Kidney (tissue), 14 donors: ENCODE results near the gene SNX5. TPM values are rescaled to one million over a fixed set of nuclear protein-coding genes. Genes with fewer than 3 reads are reported as not detected.

Source experiments
- DNase-seq, 5 donors: peaks; one replicate each; pipeline ENCODE4 v3.0.0-alpha.2; 2013 to 2020
- FAIRE-seq: peaks from 2 replicates; lab custom pipeline; 2012; peaks lifted over from hg19 to GRCh38; lab: Jason Lieb, UNC
- H3K27ac ChIP-seq, 2 donors: one replicate each; pipeline ENCODE4 v1.7.0; 2013; ENCODE audit warnings: low read depth in 2 of 2, low read length in 2 of 2, inconsistent platforms in 1 of 2
- H3K27me3 ChIP-seq: one replicate; pipeline ENCODE4 v1.7.1; 2013; ENCODE audit warnings: low read length, inconsistent platforms; ENCODE audit not compliant: control insufficient read depth, insufficient read depth
- H3K36me3 ChIP-seq, 3 donors: one replicate each; pipeline versions ENCODE4 v1.7.0 to v1.7.1; 2013; ENCODE audit warnings: low read length in 3 of 3, control low read depth in 1 of 3, inconsistent platforms in 1 of 3; ENCODE audit not compliant: insufficient read depth in 3 of 3, control insufficient read depth in 2 of 3
- H3K4me1 ChIP-seq, 3 donors: one replicate each; pipeline versions ENCODE4 v1.7.0 to v1.7.1; 2013; ENCODE audit warnings: low read length in 3 of 3, inconsistent platforms in 1 of 3, low read depth in 1 of 3; ENCODE audit not compliant: control insufficient read depth in 2 of 3, insufficient read depth in 2 of 3
- H3K4me3 ChIP-seq, 3 donors: one replicate each; pipeline versions ENCODE4 v1.7.0 to v1.8.1; 2013; ENCODE audit warnings: low read length in 3 of 3, control low read depth in 1 of 3, inconsistent platforms in 1 of 3
- H3K9ac ChIP-seq, 3 donors: one replicate each; pipeline versions ENCODE4 v1.7.0 to v1.7.1; 2013; ENCODE audit warnings: low read length in 3 of 3, control low read depth in 1 of 3, inconsistent platforms in 1 of 3
- H3K9me3 ChIP-seq, 3 donors: one replicate each; pipeline versions ENCODE4 v1.7.0 to v1.7.1; 2013; ENCODE audit warnings: low read length in 3 of 3, control low read depth in 1 of 3, inconsistent platforms in 1 of 3; ENCODE audit not compliant: control insufficient read depth in 2 of 3, insufficient read depth in 1 of 3
- intact Hi-C: fragments of 100-400 bp; cut with DNase I; formaldehyde crosslinking; loops from one replicate; pipeline ENCODE4 v1.11.1; 2022
- polyA plus RNA-seq: library from polyadenylated mRNA; stranded (reverse); fragments of 350-450 nt; fragmentation: Illumina TruSeq; extraction: RNeasy Lipid Tissue Mini Kit (QIAGEN cat#74804); gene quantifications from one replicate; pipeline ENCODE4 v1.2.3, GENCODE V29; 2014; ENCODE audit warnings: low read depth, low replicate concordance; ENCODE audit not compliant: insufficient read depth
- total RNA-seq: library from RNA; stranded (reverse); fragmentation: NEBNext Ultra II Directional; extraction: Animal tissue kit (Norgen Biotek cat#: 25700); gene quantifications from one replicate; pipeline ENCODE4 v1.2.1, GENCODE V29; 2021
- TF ChIP-seq, protein P1 (sequence below): IDR thresholded peaks from 3 replicates; pipeline ENCODE4 v1.5.1; 2012; ENCODE audit warnings: mild to moderate bottlenecking, moderate library complexity, borderline replicate concordance; ENCODE audit not compliant: insufficient read depth; ENCODE audit errors: extremely low read depth
- donor health status: control.
- donor health status: control.
- donor health status: control.
- donor health status: control.
- donor health status: control.
- donor health status: DM: yes; HTN: yes; CAD: no.
- donor health status: Normal renal cell carcinoma (clear cell type).

Gene SNX5
- total and polyA plus RNA-seq, 2 donors from 2014 or later, result 94.9 to 133 TPM

DNA sequence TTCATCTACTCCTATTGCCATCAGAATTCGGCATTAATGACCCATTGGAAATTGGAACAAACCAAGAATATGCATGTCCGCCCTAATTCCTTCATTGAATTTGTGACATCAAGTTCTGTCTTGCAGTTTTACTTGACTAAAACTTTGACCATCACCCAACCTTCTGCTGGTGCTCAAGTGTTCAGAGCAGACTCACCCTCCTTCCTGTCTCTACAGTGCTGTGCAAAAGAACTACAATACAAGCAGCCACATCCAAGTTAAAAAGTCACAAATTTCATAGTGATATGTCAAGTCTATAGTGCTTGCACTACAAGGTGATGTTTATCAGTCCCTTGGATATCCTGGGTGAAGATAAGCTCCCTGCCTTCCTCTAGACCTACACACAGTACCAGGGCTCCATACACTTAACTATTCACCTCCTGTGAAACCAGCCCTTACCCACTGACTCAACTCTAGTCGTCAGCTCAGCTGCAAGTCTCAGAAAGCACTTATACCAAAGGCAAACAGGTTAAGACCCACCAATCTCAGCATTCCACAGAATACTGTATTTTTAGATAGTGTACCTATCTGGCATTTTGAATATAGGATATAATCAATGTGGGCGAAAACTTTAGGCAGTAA lies 23.6 kb downstream of the SNX5 start:
- intact Hi-C loops, result no loop called here
- no peak overlapping the region for H3K9ac ChIP-seq
- H3K36me3 ChIP-seq, result peaks cover 28 to 83% (median 54%) of the 10 kb centered on the region in 3 donors
- no peak for DNase-seq
- FAIRE-seq, result no peak
- H3K9me3 ChIP-seq, result no peaks in the 10 kb centered on the region
- H3K4me3 ChIP-seq, result no peak overlapping the region
- no peaks in the 10 kb centered on the region for H3K27me3 ChIP-seq
- TF ChIP-seq, protein P1, sequence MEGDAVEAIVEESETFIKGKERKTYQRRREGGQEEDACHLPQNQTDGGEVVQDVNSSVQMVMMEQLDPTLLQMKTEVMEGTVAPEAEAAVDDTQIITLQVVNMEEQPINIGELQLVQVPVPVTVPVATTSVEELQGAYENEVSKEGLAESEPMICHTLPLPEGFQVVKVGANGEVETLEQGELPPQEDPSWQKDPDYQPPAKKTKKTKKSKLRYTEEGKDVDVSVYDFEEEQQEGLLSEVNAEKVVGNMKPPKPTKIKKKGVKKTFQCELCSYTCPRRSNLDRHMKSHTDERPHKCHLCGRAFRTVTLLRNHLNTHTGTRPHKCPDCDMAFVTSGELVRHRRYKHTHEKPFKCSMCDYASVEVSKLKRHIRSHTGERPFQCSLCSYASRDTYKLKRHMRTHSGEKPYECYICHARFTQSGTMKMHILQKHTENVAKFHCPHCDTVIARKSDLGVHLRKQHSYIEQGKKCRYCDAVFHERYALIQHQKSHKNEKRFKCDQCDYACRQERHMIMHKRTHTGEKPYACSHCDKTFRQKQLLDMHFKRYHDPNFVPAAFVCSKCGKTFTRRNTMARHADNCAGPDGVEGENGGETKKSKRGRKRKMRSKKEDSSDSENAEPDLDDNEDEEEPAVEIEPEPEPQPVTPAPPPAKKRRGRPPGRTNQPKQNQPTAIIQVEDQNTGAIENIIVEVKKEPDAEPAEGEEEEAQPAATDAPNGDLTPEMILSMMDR, result no peak
- H3K4me1 ChIP-seq, result no peaks in the 10 kb centered on the region
- H3K27ac ChIP-seq, result no peak overlapping the region

DNA sequence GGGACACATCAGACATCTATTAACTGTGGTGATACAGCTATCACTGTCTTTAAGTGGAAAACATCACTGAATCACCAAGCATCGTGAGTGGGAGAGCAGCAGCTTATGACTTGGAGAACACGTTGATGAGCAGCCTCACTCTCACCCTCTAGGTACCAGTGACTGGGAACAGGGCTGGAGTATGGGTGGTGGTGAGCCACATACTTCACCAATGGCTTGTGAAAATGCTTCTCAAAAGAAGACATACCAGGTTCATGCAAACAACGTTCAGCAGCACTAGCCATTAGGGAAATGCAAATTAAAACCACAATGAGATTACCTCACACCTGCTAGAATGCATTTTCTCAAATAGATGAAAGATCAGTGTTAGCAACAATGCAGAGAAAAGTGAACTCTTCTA lies 25.3 kb downstream of the SNX5 start:
- Histone ChIP-seq H3K27me3 (no peaks in the 10 kb centered on the region), H3K4me1 (peaks cover 2 to 7% (median 2%) of the 10 kb centered on the region in 3 donors), H3K4me3 (no peak overlapping the region), H3K9ac (no peak overlapping the region), H3K9me3 (no peaks in the 10 kb centered on the region), H3K36me3 (peaks cover 22 to 67% (median 43%) of the 10 kb centered on the region in 3 donors), H3K27ac (no peak overlapping the region)
- FAIRE-seq, result no peak
- TF ChIP-seq, protein P1, result no peak
- intact Hi-C loops, result no loop called here
- no peak for DNase-seq

GRCh38 chr20:17941826-17942196 lies 26.8 kb downstream of the SNX5 start:
- peaks cover 18 to 52% (median 37%) of the 10 kb centered on the region in 3 donors for H3K36me3 ChIP-seq
- DNase-seq (no peak), FAIRE-seq (no peak)
- TF ChIP-seq, protein P1, result no peak
- H3K4me1 ChIP-seq, result peaks cover 6 to 17% (median 7%) of the 10 kb centered on the region in 3 donors
- no peak overlapping the region for H3K9ac ChIP-seq
- no peaks in the 10 kb centered on the region for H3K9me3 ChIP-seq
- H3K27ac ChIP-seq, result no peak overlapping the region
- no peaks in the 10 kb centered on the region for H3K27me3 ChIP-seq
- intact Hi-C loops, result no loop called here
- H3K4me3 ChIP-seq, result no peak overlapping the region
